Measurements from ENCODE around the gene CHMP1A. TPM values are rescaled to one million over a fixed set of nuclear protein-coding genes. Genes with fewer than 3 reads are reported as not detected.

The CHMP1A gene
- polyA plus RNA-seq, 2 of the 4 experiments (the other 2 are of a cell fraction): 36.4 to 91.7 TPM

DNA sequence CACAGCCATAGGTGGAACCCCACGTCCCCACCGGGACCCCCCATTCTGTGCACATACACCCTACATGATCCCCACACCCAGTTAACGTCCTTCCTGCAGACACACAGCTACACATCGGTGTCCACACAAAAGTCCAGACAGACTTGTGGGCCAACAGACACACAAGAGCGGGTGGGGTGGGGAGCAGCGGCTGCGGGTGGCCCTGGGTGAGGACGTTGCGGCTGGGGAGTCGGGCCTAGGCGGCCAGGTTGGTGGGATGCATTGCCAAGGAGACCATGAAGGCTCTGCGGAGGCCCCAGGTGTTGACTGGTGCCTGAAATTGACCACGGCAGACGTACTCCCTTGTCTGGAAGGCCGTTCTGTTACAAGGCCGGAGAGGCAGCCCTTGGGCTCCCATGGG lies 52.7 kb downstream of the CHMP1A start:
- H3K4me1 ChIP-seq: peaks cover 29% of the 10 kb centered on the region
- ChIA-PET CTCF (interaction anchor here (2.1 kb wide), 1 partner anchor 11 kb away, joined by 14 read pairs; no protein-coding TSS in a partner anchor), POLR2A (no interaction called here)
- no peak overlapping the region for H3K27ac ChIP-seq
- no peak for DNase-seq (ENCODE audit: low read depth in 1 of 2, low spot score in 1 of 2)
- WGBS (ENCODE audit: missing lambda C conversion rate): 82% methylated on average over 15 of the region's 16 CpGs
- TF ChIP-seq SREBF2 (IDR thresholded peaks at IDR 0.05) (no peak), PHF8 (IDR thresholded peaks at IDR 0.05; ENCODE audit: borderline replicate concordance, low read depth) (no peak), CHD2 (IDR thresholded peaks at IDR 0.05; ENCODE audit: low read length, partially characterized antibody) (no peak), RCOR1 (IDR thresholded peaks at IDR 0.05; ENCODE audit: low read depth, low read length) (no peak), RAD21 (conservative IDR thresholded peaks at IDR 0.05 in 1 of 2, IDR thresholded peaks at IDR 0.05 in 1 of 2) (no peak), HOXA7 (CRISPR knock-in tag; IDR thresholded peaks at IDR 0.05) (no peak), SMC3 (IDR thresholded peaks at IDR 0.05) (no peak)
- TF ChIP-seq, protein P1, sequence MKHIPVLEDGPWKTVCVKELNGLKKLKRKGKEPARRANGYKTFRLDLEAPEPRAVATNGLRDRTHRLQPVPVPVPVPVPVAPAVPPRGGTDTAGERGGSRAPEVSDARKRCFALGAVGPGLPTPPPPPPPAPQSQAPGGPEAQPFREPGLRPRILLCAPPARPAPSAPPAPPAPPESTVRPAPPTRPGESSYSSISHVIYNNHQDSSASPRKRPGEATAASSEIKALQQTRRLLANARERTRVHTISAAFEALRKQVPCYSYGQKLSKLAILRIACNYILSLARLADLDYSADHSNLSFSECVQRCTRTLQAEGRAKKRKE (CRISPR knock-in tag; IDR thresholded peaks at IDR 0.05; ENCODE audit: low read depth): no peak
- TF ChIP-seq, protein P2, sequence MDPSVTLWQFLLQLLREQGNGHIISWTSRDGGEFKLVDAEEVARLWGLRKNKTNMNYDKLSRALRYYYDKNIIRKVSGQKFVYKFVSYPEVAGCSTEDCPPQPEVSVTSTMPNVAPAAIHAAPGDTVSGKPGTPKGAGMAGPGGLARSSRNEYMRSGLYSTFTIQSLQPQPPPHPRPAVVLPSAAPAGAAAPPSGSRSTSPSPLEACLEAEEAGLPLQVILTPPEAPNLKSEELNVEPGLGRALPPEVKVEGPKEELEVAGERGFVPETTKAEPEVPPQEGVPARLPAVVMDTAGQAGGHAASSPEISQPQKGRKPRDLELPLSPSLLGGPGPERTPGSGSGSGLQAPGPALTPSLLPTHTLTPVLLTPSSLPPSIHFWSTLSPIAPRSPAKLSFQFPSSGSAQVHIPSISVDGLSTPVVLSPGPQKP (IDR thresholded peaks at IDR 0.05; ENCODE audit: low read depth, low read length): no peak
- H3K4me2 ChIP-seq: no peak overlapping the region
- no peak for ATAC-seq
- no peak overlapping the region for H3K4me3 ChIP-seq
- no peak for FAIRE-seq
- no peaks in the 10 kb centered on the region for H3K9me3 ChIP-seq

DNA sequence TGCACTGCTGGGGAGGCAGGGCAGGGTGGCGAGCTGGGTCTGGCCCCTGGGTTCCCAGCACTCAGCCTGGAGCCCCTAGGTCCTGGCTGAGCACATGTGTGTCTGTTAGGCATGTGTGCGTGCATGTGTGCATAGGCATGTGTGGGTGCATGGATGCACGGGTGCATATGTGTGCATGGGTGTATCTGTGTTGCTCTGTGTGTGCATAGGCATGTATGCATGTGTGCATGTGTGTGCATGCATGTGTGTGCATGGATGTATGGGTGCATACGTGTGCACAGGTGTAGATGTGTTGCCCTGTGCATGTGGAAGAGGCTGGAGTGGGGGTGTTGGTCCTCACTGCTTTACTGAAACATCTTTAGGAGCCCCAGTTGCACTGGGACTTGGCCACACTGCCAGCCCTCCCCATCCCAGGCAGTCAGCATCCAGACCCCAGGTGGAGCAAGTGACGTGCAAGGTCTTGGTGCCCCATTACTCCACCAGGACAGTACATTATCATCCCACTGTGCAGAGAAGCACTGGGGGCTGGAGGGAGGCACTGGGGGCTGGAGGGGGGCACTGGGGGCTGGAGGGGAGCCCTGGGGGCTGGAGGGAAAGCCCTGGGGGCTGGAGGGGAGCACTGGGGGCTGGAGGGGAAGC lies 54.4 kb downstream of the CHMP1A start:
- Histone ChIP-seq H3K4me3 (no peak overlapping the region), H3K4me1 (peaks cover 28% of the 10 kb centered on the region), H3K27ac (peak overlapping the region in 1 of 2 experiments; percentile 76; a peak in 3 of 6 replicates), H3K9me3 (no peaks in the 10 kb centered on the region), H3K4me2 (peak overlapping the region; percentile 54)
- FAIRE-seq: no peak
- TF ChIP-seq ESRRA (IDR thresholded peaks at IDR 0.05; ENCODE audit: borderline replicate concordance, low read length) (no peak), MAFK (IDR thresholded peaks at IDR 0.05; ENCODE audit: partially characterized antibody) (no peak), CBX2 (IDR thresholded peaks at IDR 0.05; ENCODE audit: borderline replicate concordance, low read depth) (no peak), MAZ (IDR thresholded peaks at IDR 0.05; ENCODE audit: borderline replicate concordance, low read depth, low read length) (no peak), HDAC2 (IDR thresholded peaks at IDR 0.05) (no peak), HEYL (CRISPR knock-in tag; IDR thresholded peaks at IDR 0.05) (no peak), HOXB13 (CRISPR knock-in tag; IDR thresholded peaks at IDR 0.05; ENCODE audit: low read depth) (no peak), RNF2 (IDR thresholded peaks at IDR 0.05; ENCODE audit: borderline replicate concordance, low read depth) (no peak), CHD4 (IDR thresholded peaks at IDR 0.05; ENCODE audit: borderline replicate concordance) (no peak), CEBPB (IDR thresholded peaks at IDR 0.05) (no peak), NFE2L2 (conservative IDR thresholded peaks at IDR 0.05; ENCODE audit: low read length) (no peak), POLR2A (IDR thresholded peaks at IDR 0.05; ENCODE audit: low read length) (no peak)
- TF ChIP-seq, protein P2 (IDR thresholded peaks at IDR 0.05; ENCODE audit: low read depth, low read length): no peak
- POLR2A ChIA-PET: interaction anchor here (1.5 kb wide), 1 partner anchor 30 kb away, joined by 6 read pairs; no protein-coding TSS in a partner anchor
- CTCF ChIA-PET: interaction anchor here (0.8 to 4.2 kb wide), 9 partner anchors 12 to 97 kb away, joined by 3 to 49 read pairs (median 3); partner anchors contain the start of genes CPNE7 and DPEP1
- no peak for DNase-seq (ENCODE audit: low read depth in 1 of 2, low spot score in 1 of 2)
- WGBS (ENCODE audit: missing lambda C conversion rate): 87% methylated on average over 2 of the region's 5 CpGs
- ATAC-seq: peak; percentile 3 to 9; a peak in 3 of 6 replicates

Measured in A549 (cell line).